SK-N-MC (cell line): ENCODE results near the gene MT1E.

Experiments
- DNase-seq: peaks from one replicate; pipeline ENCODE4 v3.0.0-alpha.2; 2011; ENCODE audit warnings: low read depth, low spot score
- H3K27ac ChIP-seq: fragments of 200-600 bp; sonication (generic); 2 replicates; pipeline ENCODE4 v1.5.1; 2016; ENCODE audit warnings: mixed run types
- H3K36me3 ChIP-seq: fragments of 200-600 bp; sonication (generic); 2 replicates; pipeline ENCODE4 v1.6.1; 2017; ENCODE audit warnings: antibody characterized with exemption, low read length, mixed read lengths; ENCODE audit not compliant: insufficient read depth
- H3K4me3 ChIP-seq: fragments of 200-600 bp; sonication (generic); 2 replicates; pipeline ENCODE4 v1.5.1; 2016
- H3K9ac ChIP-seq: fragments of 200-600 bp; sonication (generic); 2 replicates; pipeline ENCODE4 v1.8.0; 2017; ENCODE audit warnings: mixed run types, mixed read lengths; ENCODE audit not compliant: insufficient read length
- H3K9me3 ChIP-seq: fragments of 200-600 bp; sonication (generic); 2 replicates; pipeline ENCODE4 v1.6.1; 2017; ENCODE audit warnings: low read depth, mild to moderate bottlenecking, antibody characterized with exemption, low read length, moderate library complexity, mixed read lengths
- EZH2 ChIP-seq: fragments of 200-600 bp; sonication (generic); IDR thresholded peaks from one replicate; pipeline ENCODE4 v1.6.1; 2017; ENCODE audit warnings: antibody characterized with exemption
- FOXP2 ChIP-seq: optimal IDR thresholded peaks from 2 replicates; pipeline ENCODE3; 2011; ENCODE audit warnings: mild to moderate bottlenecking, moderate library complexity; ENCODE audit not compliant: insufficient read depth; ENCODE audit errors: extremely low read length, control extremely low read depth
- POLR2AphosphoS5 ChIP-seq: IDR thresholded peaks from 2 replicates; pipeline ENCODE4 v1.6.1; 2012; ENCODE audit warnings: mild to moderate bottlenecking, low read depth, low read length, borderline replicate concordance

The MT1E gene

GRCh38 chr16:56610017-56610608, 15.5 kb upstream of the MT1E start:
- no peaks in the 10 kb centered on the region for H3K9me3 ChIP-seq
- no peak overlapping the region for H3K27ac ChIP-seq
- H3K36me3 ChIP-seq, result no peaks in the 10 kb centered on the region
- no peak overlapping the region for H3K9ac ChIP-seq
- TF ChIP-seq POLR2AphosphoS5, result no peak
- TF ChIP-seq FOXP2, result no peak
- DNase-seq, result no peak
- peak overlapping the region; percentile 73; the same call in 1 of the 2 replicates for H3K4me3 ChIP-seq

- H3K9me3 ChIP-seq, result no peaks in the 10 kb centered on the region
- no peak for DNase-seq
- no peak for TF ChIP-seq FOXP2
- no peak for TF ChIP-seq POLR2AphosphoS5
- no peak for TF ChIP-seq EZH2
- H3K36me3 ChIP-seq, result no peaks in the 10 kb centered on the region
- H3K9ac ChIP-seq, result no peak overlapping the region
- no peak overlapping the region for H3K4me3 ChIP-seq
- no peak overlapping the region for H3K27ac ChIP-seq
These were observed 14.9 kb upstream of the MT1E start for GRCh38 chr16:56610609-56611111.

- DNase-seq, result no peak
- no peak overlapping the region for H3K27ac ChIP-seq
- H3K9me3 ChIP-seq, result no peaks in the 10 kb centered on the region
- H3K36me3 ChIP-seq, result no peaks in the 10 kb centered on the region
- H3K9ac ChIP-seq, result no peak overlapping the region
- TF ChIP-seq FOXP2 (no peak), POLR2AphosphoS5 (no peak), EZH2 (no peak)
- no peak overlapping the region for H3K4me3 ChIP-seq
These were observed 14.2 kb upstream of the MT1E start for GRCh38 chr16:56611281-56611833.

GRCh38 chr16:56613706-56614105, 11.9 kb upstream of the MT1E start:
- Histone ChIP-seq H3K9me3 (no peaks in the 10 kb centered on the region), H3K36me3 (no peaks in the 10 kb centered on the region), H3K4me3 (no peak overlapping the region), H3K9ac (no peak overlapping the region), H3K27ac (no peak overlapping the region)
- no peak for DNase-seq
- no peak for TF ChIP-seq EZH2
- no peak for TF ChIP-seq FOXP2
- no peak for TF ChIP-seq POLR2AphosphoS5

- Histone ChIP-seq H3K9me3 (no peaks in the 10 kb centered on the region), H3K9ac (no peak overlapping the region), H3K27ac (no peak overlapping the region), H3K36me3 (no peaks in the 10 kb centered on the region), H3K4me3 (no peak overlapping the region)
- TF ChIP-seq EZH2, result no peak
- no peak for DNase-seq
These were observed 11.0 kb upstream of the MT1E start for GRCh38 chr16:56614549-56614991.

GRCh38 chr16:56615353-56615752, 10.2 kb upstream of the MT1E start:
- TF ChIP-seq FOXP2 (no peak), POLR2AphosphoS5 (no peak), EZH2 (no peak)
- Histone ChIP-seq H3K9ac (no peak overlapping the region), H3K4me3 (no peak overlapping the region), H3K36me3 (no peaks in the 10 kb centered on the region), H3K27ac (no peak overlapping the region), H3K9me3 (no peaks in the 10 kb centered on the region)
- DNase-seq, result no peak

- H3K9me3 ChIP-seq, result no peaks in the 10 kb centered on the region
- H3K36me3 ChIP-seq, result no peaks in the 10 kb centered on the region
- no peak for DNase-seq
- no peak for TF ChIP-seq EZH2
- no peak for TF ChIP-seq POLR2AphosphoS5
- no peak for TF ChIP-seq FOXP2
- H3K4me3 ChIP-seq, result no peak overlapping the region
- H3K27ac ChIP-seq, result no peak overlapping the region
- no peak overlapping the region for H3K9ac ChIP-seq
These were observed 8.9 kb upstream of the MT1E start for GRCh38 chr16:56616608-56617211.

GRCh38 chr16:56617212-56618085, 8.1 kb upstream of the MT1E start:
- Histone ChIP-seq H3K36me3 (no peaks in the 10 kb centered on the region), H3K27ac (no peak overlapping the region)

More at GRCh38 chr16:56617212-56618085, 8.1 kb upstream of the MT1E start:
- Histone ChIP-seq H3K4me3 (no peak overlapping the region), H3K9ac (no peak overlapping the region), H3K9me3 (no peaks in the 10 kb centered on the region)
- no peak for DNase-seq
- TF ChIP-seq POLR2AphosphoS5 (no peak), EZH2 (no peak), FOXP2 (no peak)
